H1 (cell line): ENCODE data around the gene MIA2. TPM values are rescaled to one million over a fixed set of nuclear protein-coding genes. Genes with fewer than 3 reads are reported as not detected.

ENCODE experiments used
- BRCA1 ChIP-seq: IDR thresholded peaks from 2 replicates; pipeline ENCODE4 v1.6.1; 2012; ENCODE audit warnings: low read depth, low read length, improper control_type of control experiment
- EZH2 ChIP-seq: fragments of 200-600 bp; sonication (generic); IDR thresholded peaks from 2 replicates; pipeline ENCODE4 v1.7.1; 2012; ENCODE audit warnings: low read depth, mild to moderate bottlenecking, moderate library complexity, low read length, inconsistent platforms; ENCODE audit not compliant: severe bottlenecking
- NRF1 ChIP-seq: IDR thresholded peaks from 2 replicates; pipeline ENCODE4 v1.6.1; 2011; ENCODE audit warnings: mild to moderate bottlenecking, low read depth, low read length, improper control_type of control experiment
- ZNF274 ChIP-seq: IDR thresholded peaks from 2 replicates; pipeline ENCODE4 v1.7.0; 2012; ENCODE audit warnings: low read length, borderline replicate concordance; ENCODE audit errors: extremely low read depth
- polyA plus RNA-seq, 7 experiments: library from polyadenylated mRNA; depleted of rRNA in 3 of 7; stranded (reverse) in 5 of 7; unstranded in 2 of 7; fragments of >200 nt in 5 of 7; fragments of 200-250 nt in 2 of 7; gene quantifications; 1 replicate in 5 of 7; 2 replicates in 1 of 7; 4 replicates in 1 of 7; pipeline versions ENCODE4 v1.2.1 to v1.2.3, GENCODE V29; 2011 to 2013; ENCODE audit warnings: missing spikeins in 2 of 7, mixed read lengths in 2 of 7
- total RNA-seq: library from RNA; stranded (reverse); fragmentation: NEBNext Ultra II Directional; extraction: Animal tissue kit (Norgen Biotek cat#: 25700); gene quantifications from 2 replicates; pipeline ENCODE4 v1.2.1, GENCODE V29; 2021
- TF ChIP-seq, protein P1 (sequence below): fragments of 300-600 bp; sonication (generic); IDR thresholded peaks from 2 replicates; pipeline ENCODE4 v1.7.1; 2012; ENCODE audit warnings: low read length, moderate library complexity, mild to moderate bottlenecking, inconsistent platforms; ENCODE audit not compliant: insufficient replicate concordance
- TF ChIP-seq, protein P2 (sequence below): IDR thresholded peaks from 2 replicates; pipeline ENCODE4 v1.6.1; 2012; ENCODE audit warnings: low read length, inconsistent platforms

Gene MIA2
- total and polyA plus RNA-seq, 2 of the 8 experiments (the other 6 are each of a cell fraction or from before 2014, with no cell fraction given), result 10.1 to 15.0 TPM

DNA sequence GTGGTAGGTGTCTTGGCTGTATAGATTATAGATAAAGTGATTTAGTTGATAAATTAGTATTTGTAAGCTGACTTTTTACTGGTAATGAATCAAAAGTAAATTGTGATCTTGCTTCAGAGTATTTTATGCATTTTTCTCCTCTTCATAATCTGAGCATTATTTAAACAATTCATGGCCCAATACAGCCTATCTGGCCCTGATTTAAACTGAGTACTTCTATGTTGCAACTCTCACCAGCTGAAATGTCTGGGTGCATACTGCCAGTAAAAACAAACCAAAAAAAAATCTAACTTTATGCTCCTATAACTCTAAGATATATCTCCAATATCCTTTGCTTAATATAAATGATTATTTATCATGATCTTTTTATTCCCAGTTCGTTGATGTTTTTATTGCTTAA, 86.6 kb downstream of the MIA2 start (continued):
- TF ChIP-seq, protein P1, sequence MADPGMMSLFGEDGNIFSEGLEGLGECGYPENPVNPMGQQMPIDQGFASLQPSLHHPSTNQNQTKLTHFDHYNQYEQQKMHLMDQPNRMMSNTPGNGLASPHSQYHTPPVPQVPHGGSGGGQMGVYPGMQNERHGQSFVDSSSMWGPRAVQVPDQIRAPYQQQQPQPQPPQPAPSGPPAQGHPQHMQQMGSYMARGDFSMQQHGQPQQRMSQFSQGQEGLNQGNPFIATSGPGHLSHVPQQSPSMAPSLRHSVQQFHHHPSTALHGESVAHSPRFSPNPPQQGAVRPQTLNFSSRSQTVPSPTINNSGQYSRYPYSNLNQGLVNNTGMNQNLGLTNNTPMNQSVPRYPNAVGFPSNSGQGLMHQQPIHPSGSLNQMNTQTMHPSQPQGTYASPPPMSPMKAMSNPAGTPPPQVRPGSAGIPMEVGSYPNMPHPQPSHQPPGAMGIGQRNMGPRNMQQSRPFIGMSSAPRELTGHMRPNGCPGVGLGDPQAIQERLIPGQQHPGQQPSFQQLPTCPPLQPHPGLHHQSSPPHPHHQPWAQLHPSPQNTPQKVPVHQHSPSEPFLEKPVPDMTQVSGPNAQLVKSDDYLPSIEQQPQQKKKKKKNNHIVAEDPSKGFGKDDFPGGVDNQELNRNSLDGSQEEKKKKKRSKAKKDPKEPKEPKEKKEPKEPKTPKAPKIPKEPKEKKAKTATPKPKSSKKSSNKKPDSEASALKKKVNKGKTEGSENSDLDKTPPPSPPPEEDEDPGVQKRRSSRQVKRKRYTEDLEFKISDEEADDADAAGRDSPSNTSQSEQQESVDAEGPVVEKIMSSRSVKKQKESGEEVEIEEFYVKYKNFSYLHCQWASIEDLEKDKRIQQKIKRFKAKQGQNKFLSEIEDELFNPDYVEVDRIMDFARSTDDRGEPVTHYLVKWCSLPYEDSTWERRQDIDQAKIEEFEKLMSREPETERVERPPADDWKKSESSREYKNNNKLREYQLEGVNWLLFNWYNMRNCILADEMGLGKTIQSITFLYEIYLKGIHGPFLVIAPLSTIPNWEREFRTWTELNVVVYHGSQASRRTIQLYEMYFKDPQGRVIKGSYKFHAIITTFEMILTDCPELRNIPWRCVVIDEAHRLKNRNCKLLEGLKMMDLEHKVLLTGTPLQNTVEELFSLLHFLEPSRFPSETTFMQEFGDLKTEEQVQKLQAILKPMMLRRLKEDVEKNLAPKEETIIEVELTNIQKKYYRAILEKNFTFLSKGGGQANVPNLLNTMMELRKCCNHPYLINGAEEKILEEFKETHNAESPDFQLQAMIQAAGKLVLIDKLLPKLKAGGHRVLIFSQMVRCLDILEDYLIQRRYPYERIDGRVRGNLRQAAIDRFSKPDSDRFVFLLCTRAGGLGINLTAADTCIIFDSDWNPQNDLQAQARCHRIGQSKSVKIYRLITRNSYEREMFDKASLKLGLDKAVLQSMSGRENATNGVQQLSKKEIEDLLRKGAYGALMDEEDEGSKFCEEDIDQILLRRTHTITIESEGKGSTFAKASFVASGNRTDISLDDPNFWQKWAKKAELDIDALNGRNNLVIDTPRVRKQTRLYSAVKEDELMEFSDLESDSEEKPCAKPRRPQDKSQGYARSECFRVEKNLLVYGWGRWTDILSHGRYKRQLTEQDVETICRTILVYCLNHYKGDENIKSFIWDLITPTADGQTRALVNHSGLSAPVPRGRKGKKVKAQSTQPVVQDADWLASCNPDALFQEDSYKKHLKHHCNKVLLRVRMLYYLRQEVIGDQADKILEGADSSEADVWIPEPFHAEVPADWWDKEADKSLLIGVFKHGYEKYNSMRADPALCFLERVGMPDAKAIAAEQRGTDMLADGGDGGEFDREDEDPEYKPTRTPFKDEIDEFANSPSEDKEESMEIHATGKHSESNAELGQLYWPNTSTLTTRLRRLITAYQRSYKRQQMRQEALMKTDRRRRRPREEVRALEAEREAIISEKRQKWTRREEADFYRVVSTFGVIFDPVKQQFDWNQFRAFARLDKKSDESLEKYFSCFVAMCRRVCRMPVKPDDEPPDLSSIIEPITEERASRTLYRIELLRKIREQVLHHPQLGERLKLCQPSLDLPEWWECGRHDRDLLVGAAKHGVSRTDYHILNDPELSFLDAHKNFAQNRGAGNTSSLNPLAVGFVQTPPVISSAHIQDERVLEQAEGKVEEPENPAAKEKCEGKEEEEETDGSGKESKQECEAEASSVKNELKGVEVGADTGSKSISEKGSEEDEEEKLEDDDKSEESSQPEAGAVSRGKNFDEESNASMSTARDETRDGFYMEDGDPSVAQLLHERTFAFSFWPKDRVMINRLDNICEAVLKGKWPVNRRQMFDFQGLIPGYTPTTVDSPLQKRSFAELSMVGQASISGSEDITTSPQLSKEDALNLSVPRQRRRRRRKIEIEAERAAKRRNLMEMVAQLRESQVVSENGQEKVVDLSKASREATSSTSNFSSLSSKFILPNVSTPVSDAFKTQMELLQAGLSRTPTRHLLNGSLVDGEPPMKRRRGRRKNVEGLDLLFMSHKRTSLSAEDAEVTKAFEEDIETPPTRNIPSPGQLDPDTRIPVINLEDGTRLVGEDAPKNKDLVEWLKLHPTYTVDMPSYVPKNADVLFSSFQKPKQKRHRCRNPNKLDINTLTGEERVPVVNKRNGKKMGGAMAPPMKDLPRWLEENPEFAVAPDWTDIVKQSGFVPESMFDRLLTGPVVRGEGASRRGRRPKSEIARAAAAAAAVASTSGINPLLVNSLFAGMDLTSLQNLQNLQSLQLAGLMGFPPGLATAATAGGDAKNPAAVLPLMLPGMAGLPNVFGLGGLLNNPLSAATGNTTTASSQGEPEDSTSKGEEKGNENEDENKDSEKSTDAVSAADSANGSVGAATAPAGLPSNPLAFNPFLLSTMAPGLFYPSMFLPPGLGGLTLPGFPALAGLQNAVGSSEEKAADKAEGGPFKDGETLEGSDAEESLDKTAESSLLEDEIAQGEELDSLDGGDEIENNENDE, result no peak
- TF ChIP-seq NRF1 (no peak), BRCA1 (no peak), EZH2 (no peak), ZNF274 (no peak)
- TF ChIP-seq, protein P2, sequence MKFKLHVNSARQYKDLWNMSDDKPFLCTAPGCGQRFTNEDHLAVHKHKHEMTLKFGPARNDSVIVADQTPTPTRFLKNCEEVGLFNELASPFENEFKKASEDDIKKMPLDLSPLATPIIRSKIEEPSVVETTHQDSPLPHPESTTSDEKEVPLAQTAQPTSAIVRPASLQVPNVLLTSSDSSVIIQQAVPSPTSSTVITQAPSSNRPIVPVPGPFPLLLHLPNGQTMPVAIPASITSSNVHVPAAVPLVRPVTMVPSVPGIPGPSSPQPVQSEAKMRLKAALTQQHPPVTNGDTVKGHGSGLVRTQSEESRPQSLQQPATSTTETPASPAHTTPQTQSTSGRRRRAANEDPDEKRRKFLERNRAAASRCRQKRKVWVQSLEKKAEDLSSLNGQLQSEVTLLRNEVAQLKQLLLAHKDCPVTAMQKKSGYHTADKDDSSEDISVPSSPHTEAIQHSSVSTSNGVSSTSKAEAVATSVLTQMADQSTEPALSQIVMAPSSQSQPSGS, result no peak
